Endothelial cell of umbilical vein (primary cell): ENCODE results near the gene ENOPH1. TPM values are rescaled to one million over a fixed set of nuclear protein-coding genes. Genes with fewer than 3 reads are reported as not detected.
"Not testable (repeated sequence)": the region's sequence is repeated elsewhere in the genome, so short reads cannot be mapped to it uniquely, and the experiment has no call there.

Source experiments
- BruUV-seq: library from RNA; stranded (reverse); fragments of 400-500 nt; replicated peaks from 2 replicates; lab custom pipeline; 2021; lab: Mats Ljungman, UMichigan
- CTCF ChIA-PET: fragments of 300-600, 350-600 bp; sonication (Branson Sonifier 250); formaldehyde crosslinking; loops from one replicate; lab custom pipeline; 2021; ENCODE audit warnings: antibody characterized with exemption, inconsistent platforms; lab: Charles Lee
- POLR2A ChIA-PET: fragments of 300-600, 350-600 bp; sonication (Branson Sonifier 250); formaldehyde crosslinking; loops from one replicate; lab custom pipeline; 2021; ENCODE audit warnings: antibody characterized with exemption, inconsistent platforms; lab: Charles Lee
- DNase-seq: peaks from one replicate; pipeline ENCODE4 v3.0.0-alpha.2; 2011; ENCODE audit warnings: low read depth, low spot score
- FAIRE-seq: peaks from 2 replicates; lab custom pipeline; 2011; peaks lifted over from hg19 to GRCh38; lab: Jason Lieb, UNC
- H2AFZ ChIP-seq: 2 replicates; pipeline ENCODE4 v1.6.0; 2012; ENCODE audit warnings: low read depth, low read length, control low read depth, inconsistent platforms
- H3K27ac ChIP-seq: 2 replicates; pipeline ENCODE4 v1.5.1; 2011; ENCODE audit warnings: low read depth, mild to moderate bottlenecking, control low read depth, low read length, moderate library complexity; ENCODE audit not compliant: insufficient read depth
- H3K27me3 ChIP-seq, 2 experiments: 2 replicates each; pipeline versions ENCODE4 v1.6.0 to v1.6.1; 2011; ENCODE audit warnings: low read length in 2 of 2, mixed read lengths in 1 of 2; ENCODE audit not compliant: control insufficient read depth in 2 of 2, insufficient read depth in 2 of 2
- H3K36me3 ChIP-seq, 2 experiments: 2 replicates in 1 of 2; 3 replicates in 1 of 2; pipeline ENCODE4 v1.5.1; 2011; ENCODE audit warnings: low read length in 2 of 2, mild to moderate bottlenecking in 1 of 2, moderate library complexity in 1 of 2; ENCODE audit not compliant: control insufficient read depth in 2 of 2, insufficient read depth in 2 of 2; ENCODE audit errors: extremely low read depth in 1 of 2
- H3K4me1 ChIP-seq: 3 replicates; pipeline ENCODE4 v1.5.1; 2011; ENCODE audit warnings: mild to moderate bottlenecking, low read length; ENCODE audit not compliant: control insufficient read depth, insufficient read depth; ENCODE audit errors: extremely low read depth
- H3K4me2 ChIP-seq: 2 replicates; pipeline ENCODE4 v1.6.1; 2011; ENCODE audit warnings: low read length, control low read depth, mixed read lengths; ENCODE audit not compliant: insufficient read depth
- H3K4me3 ChIP-seq, 3 experiments: fragments of 200-600 bp in 1 of 3; sonication (generic), shearing (Covaris generic) in 1 of 3; replicated peaks in 1 of 3; 2 replicates each; pipeline ENCODE4 v1.5.1; 2011 to 2016; ENCODE audit warnings: control low read depth in 3 of 3, low read length in 3 of 3, mild to moderate bottlenecking in 2 of 3, inconsistent platforms in 1 of 3, low read depth in 1 of 3, moderate library complexity in 1 of 3; ENCODE audit not compliant: insufficient read depth in 1 of 3
- H3K79me2 ChIP-seq: 2 replicates; pipeline ENCODE4 v1.6.0; 2012; ENCODE audit warnings: low read length, inconsistent platforms; ENCODE audit not compliant: control insufficient read depth, insufficient read depth
- H3K9ac ChIP-seq: replicated peaks from 2 replicates; pipeline ENCODE3; 2011; ENCODE audit warnings: low read length, control low read depth; ENCODE audit not compliant: insufficient read depth; ENCODE audit errors: extremely low read depth
- H3K9me1 ChIP-seq: replicated peaks from 3 replicates; pipeline ENCODE4 v1.6.0; 2011; ENCODE audit warnings: mild to moderate bottlenecking, low read length; ENCODE audit not compliant: control insufficient read depth, insufficient read depth; ENCODE audit errors: extremely low read depth
- H3K9me3 ChIP-seq: replicated peaks from 2 replicates; pipeline ENCODE4 v1.5.1; 2012; ENCODE audit warnings: low read length, inconsistent platforms; ENCODE audit not compliant: control insufficient read depth, insufficient read depth
- H4K20me1 ChIP-seq: replicated peaks from 2 replicates; pipeline ENCODE3; 2011; ENCODE audit warnings: mild to moderate bottlenecking, low read length; ENCODE audit not compliant: control insufficient read depth, insufficient read depth; ENCODE audit errors: extremely low read depth
- EZH2 ChIP-seq: IDR thresholded peaks from 2 replicates; pipeline ENCODE4 v1.6.1; 2012; ENCODE audit warnings: borderline replicate concordance, low read depth, mild to moderate bottlenecking, moderate library complexity, low read length, inconsistent platforms; ENCODE audit not compliant: severe bottlenecking
- FOS ChIP-seq: IDR thresholded peaks from 2 replicates; pipeline ENCODE4 v1.6.1; 2011; ENCODE audit warnings: mild to moderate bottlenecking, low read length, moderate library complexity, borderline replicate concordance; ENCODE audit not compliant: insufficient read depth
- GATA2 ChIP-seq: IDR thresholded peaks from 2 replicates; pipeline ENCODE4 v1.7.0; 2011; ENCODE audit warnings: low read depth, mild to moderate bottlenecking, moderate library complexity, mixed read lengths, low read length; ENCODE audit not compliant: insufficient read length, insufficient read depth
- JUN ChIP-seq: IDR thresholded peaks from 2 replicates; pipeline ENCODE4 v1.6.1; 2011; ENCODE audit warnings: borderline replicate concordance, low read depth; ENCODE audit not compliant: insufficient read length, insufficient read depth
- MYC ChIP-seq: IDR thresholded peaks from one replicate; pipeline ENCODE4 v1.6.1; 2011; ENCODE audit warnings: mild to moderate bottlenecking, low read depth, low read length
- POLR2A ChIP-seq: IDR thresholded peaks from 2 replicates; pipeline ENCODE4 v1.6.1; 2012; ENCODE audit warnings: low read depth, mild to moderate bottlenecking, control low read depth, low read length
- POLR2AphosphoS5 ChIP-seq: IDR thresholded peaks from 2 replicates; pipeline ENCODE4 v1.6.1; 2012; ENCODE audit warnings: low read depth, mild to moderate bottlenecking, control low read depth, low read length, moderate library complexity; ENCODE audit not compliant: insufficient read depth
- dilution Hi-C: fragments of 300-500 bp; cut with MboI; formaldehyde crosslinking; loops from one replicate; pipeline ENCODE4 v1.15.0; 2019; ENCODE audit warnings: low sequenced_read_pairs; ENCODE audit not compliant: extremely low pct_ligation_motif_present
- intact Hi-C: fragments of 100-400 bp; cut with micrococcal nuclease; formaldehyde crosslinking; loops from one replicate; pipeline ENCODE4 v1.10.0; 2022
- polyA plus RNA-seq, 4 experiments: library from polyadenylated mRNA; depleted of rRNA in 3 of 4; stranded (reverse) in 3 of 4; unstranded in 1 of 4; fragments of >200 nt; gene quantifications; 2 replicates each; pipeline versions ENCODE4 v1.2.1 to v1.2.3, GENCODE V29; 2011 to 2012; ENCODE audit warnings: missing spikeins in 1 of 4
- total RNA-seq: library from RNA; stranded (reverse); gene quantifications from 2 replicates; pipeline ENCODE4 v1.2.3, GENCODE V29; 2021
- TF ChIP-seq, protein P1 (sequence below): IDR thresholded peaks from 2 replicates; pipeline ENCODE4 v1.6.1; 2011; ENCODE audit not compliant: insufficient read depth, insufficient read length
- TF ChIP-seq, protein P2 (sequence below), 2 donors: IDR thresholded peaks; 1 replicate in 1 of 2; 2 replicates in 1 of 2; pipeline ENCODE4 v1.5.1; 2011; ENCODE audit warnings: low read length in 2 of 2, mild to moderate bottlenecking in 2 of 2, moderate library complexity in 2 of 2, control low read depth in 1 of 2, inconsistent platforms in 1 of 2, low read depth in 1 of 2; ENCODE audit not compliant: insufficient read depth in 1 of 2; ENCODE audit errors: extremely low read depth in 1 of 2

Gene ENOPH1
- total and polyA plus RNA-seq, 2 donors (not counting 3 experiments of a cell fraction or from before 2014, with no cell fraction given), result 11.1 to 35.0 TPM

DNA sequence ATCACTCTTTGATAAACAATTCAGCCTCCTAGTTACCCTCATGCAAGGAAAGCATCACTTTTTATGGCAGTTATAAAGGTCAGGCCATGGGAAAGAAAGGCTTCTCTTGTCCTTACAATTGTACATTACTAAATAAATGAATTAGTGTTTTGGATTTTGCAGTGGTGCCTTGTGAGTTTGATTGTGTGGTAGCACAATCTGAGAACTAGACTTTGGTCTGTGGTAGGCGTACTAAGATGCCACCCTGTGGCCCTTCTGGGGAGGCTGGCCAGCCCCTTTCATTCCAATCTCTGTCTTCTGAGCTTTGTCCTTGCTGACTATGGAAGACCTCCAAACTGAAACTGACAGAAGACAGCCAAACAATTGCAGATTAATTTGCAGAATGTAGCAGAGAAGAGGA lies 42.0 kb upstream of the ENOPH1 start:
- no peak overlapping the region for H3K4me3 ChIP-seq
- H3K9ac ChIP-seq, result no peak overlapping the region
- FAIRE-seq (no peak), DNase-seq (no peak)
- dilution Hi-C loops, result no loop called here
- no peak overlapping the region for H2AFZ ChIP-seq
- H3K36me3 ChIP-seq, result no peaks in the 10 kb centered on the region
- H3K9me3 ChIP-seq, result no peaks in the 10 kb centered on the region
- ChIA-PET POLR2A (no interaction called here), CTCF (interaction anchor here (0.8 to 1.5 kb wide), 3 partner anchors 9 to 921 kb away, joined by 4 to 5 read pairs (median 4); no protein-coding TSS in a partner anchor)
- H3K9me1 ChIP-seq, result no peaks in the 10 kb centered on the region
- no peak overlapping the region for H3K27ac ChIP-seq
- no peak overlapping the region for H3K4me2 ChIP-seq
- no peaks in the 10 kb centered on the region for H3K27me3 ChIP-seq
- TF ChIP-seq FOS (no peak), POLR2AphosphoS5 (no peak), MYC (no peak), JUN (no peak), EZH2 (no peak), GATA2 (no peak), POLR2A (no peak)
- TF ChIP-seq, protein P1, sequence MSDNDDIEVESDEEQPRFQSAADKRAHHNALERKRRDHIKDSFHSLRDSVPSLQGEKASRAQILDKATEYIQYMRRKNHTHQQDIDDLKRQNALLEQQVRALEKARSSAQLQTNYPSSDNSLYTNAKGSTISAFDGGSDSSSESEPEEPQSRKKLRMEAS, result no peak
- TF ChIP-seq, protein P2, sequence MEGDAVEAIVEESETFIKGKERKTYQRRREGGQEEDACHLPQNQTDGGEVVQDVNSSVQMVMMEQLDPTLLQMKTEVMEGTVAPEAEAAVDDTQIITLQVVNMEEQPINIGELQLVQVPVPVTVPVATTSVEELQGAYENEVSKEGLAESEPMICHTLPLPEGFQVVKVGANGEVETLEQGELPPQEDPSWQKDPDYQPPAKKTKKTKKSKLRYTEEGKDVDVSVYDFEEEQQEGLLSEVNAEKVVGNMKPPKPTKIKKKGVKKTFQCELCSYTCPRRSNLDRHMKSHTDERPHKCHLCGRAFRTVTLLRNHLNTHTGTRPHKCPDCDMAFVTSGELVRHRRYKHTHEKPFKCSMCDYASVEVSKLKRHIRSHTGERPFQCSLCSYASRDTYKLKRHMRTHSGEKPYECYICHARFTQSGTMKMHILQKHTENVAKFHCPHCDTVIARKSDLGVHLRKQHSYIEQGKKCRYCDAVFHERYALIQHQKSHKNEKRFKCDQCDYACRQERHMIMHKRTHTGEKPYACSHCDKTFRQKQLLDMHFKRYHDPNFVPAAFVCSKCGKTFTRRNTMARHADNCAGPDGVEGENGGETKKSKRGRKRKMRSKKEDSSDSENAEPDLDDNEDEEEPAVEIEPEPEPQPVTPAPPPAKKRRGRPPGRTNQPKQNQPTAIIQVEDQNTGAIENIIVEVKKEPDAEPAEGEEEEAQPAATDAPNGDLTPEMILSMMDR (IDR thresholded peaks at IDR 0.05; ENCODE audit: extremely low read depth in 1 of 2, insufficient read depth in 1 of 2, low read depth in 1 of 2, low read length in 2 of 2), result no peak
- no peaks in the 10 kb centered on the region for H3K4me1 ChIP-seq
- intact Hi-C loops, result no loop called here
- H3K79me2 ChIP-seq, result no peaks in the 10 kb centered on the region
- BruUV-seq, result no TSS peak
- H4K20me1 ChIP-seq, result no peaks in the 10 kb centered on the region

DNA sequence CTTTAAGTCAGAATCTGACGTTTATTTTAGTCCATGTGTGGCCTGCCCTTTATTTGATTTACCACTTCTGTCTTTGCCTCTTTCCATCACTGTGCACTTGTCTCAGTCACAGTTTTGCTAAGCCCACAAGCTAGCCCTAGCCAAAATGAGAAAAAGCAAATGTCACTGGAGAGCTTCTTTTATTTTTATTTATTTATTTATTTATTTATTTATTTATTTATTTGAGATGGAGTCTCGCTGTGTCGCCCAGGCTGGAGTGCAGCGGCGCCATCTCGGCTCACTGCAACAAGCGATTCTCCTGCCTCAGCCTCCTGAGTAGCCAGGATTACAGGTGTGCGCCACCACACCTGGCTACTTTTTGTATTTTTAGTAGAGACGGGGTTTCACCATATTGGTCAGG lies 40.3 kb upstream of the ENOPH1 start:
- H3K4me2 ChIP-seq, intact Hi-C loops, H3K4me1 ChIP-seq, H4K20me1 ChIP-seq, H3K4me3 ChIP-seq, DNase-seq, H3K79me2 ChIP-seq, H2AFZ ChIP-seq, H3K27me3 ChIP-seq, CTCF ChIA-PET, H3K9me1 ChIP-seq, H3K9ac ChIP-seq, H3K9me3 ChIP-seq, H3K27ac ChIP-seq, BruUV-seq, dilution Hi-C loops, FAIRE-seq, H3K36me3 ChIP-seq: not testable (repeated sequence)
- POLR2A ChIA-PET, result interaction anchor here (0.6 kb wide), 1 partner anchor 32 kb away, joined by 3 read pairs; no protein-coding TSS in a partner anchor
